ENCODE results near the gene CFDP1.

GRCh38 chr16:75273054-75273925, 160.0 kb downstream of the CFDP1 start:
- TF ChIP-seq CTCF (IDR thresholded peaks at IDR 0.05; ENCODE audit: poor library complexity) (no peak), EZH2phosphoT487 (IDR thresholded peaks at IDR 0.05; ENCODE audit: low read depth, severe bottlenecking, unreplicated experiment) (no peak), EZH2 (IDR thresholded peaks at IDR 0.05; ENCODE audit: borderline replicate concordance) (no peak)

All from hepatocyte (in vitro differentiated cells).